ENCODE measurements around the gene IRX1. TPM values are rescaled to one million over a fixed set of nuclear protein-coding genes. Genes with fewer than 3 reads are reported as not detected.

Gene IRX1
- total RNA-seq, 1 donor from 2014 or later, result 2.9 TPM

DNA sequence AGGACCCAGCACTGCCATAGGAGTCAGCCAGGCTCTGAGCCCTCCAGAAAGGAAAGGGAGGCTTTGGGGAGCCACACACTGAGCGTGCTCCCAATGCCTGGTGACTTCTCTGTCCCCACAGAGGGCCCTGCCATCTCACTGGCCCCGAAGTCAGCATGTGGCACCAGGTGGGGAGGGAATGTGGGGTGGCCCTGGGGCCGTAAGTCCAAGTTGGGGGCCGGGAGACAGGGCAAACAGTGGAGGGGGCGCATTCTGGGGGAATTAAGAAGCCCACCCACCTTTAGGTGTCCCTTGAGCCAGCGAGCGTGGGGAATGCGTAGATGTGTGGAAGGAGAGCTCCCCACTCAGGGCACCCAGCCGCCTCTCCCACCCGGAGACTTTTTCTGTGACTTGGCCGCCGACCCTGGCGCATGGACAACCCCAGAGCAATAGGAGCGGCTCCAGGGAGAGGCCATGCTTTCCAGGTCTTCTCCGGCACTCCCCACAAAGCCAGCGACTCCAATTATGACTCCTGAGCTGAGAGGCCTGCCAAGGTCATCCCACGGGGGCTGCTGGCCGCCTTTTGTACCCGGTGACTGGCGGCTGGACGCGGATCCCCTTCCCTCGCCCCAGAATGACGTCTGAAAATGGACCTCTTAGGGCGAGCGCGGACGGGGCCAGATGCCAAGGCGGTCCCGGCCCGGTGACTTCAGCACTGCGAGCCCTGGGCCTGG lies 9.8 kb downstream of the IRX1 start:
- DNase-seq (ENCODE audit: low spot score), result no peak
- Mint-ChIP-seq H3K27ac (ENCODE audit: unreplicated experiment) (no peak overlapping the region), H3K4me3 (ENCODE audit: unreplicated experiment) (no peak overlapping the region), H3K4me1 (ENCODE audit: low read depth) (peaks cover 8% of the 10 kb centered on the region), H3K36me3 (ENCODE audit: low read depth) (peaks cover 5% of the 10 kb centered on the region), H3K9me3 (ENCODE audit: low read depth) (no peaks in the 10 kb centered on the region), H3K27me3 (ENCODE audit: low read depth) (peaks cover 12% of the 10 kb centered on the region)
- TF ChIP-seq CTCF (IDR thresholded peaks at IDR 0.05), result no peak

DNA sequence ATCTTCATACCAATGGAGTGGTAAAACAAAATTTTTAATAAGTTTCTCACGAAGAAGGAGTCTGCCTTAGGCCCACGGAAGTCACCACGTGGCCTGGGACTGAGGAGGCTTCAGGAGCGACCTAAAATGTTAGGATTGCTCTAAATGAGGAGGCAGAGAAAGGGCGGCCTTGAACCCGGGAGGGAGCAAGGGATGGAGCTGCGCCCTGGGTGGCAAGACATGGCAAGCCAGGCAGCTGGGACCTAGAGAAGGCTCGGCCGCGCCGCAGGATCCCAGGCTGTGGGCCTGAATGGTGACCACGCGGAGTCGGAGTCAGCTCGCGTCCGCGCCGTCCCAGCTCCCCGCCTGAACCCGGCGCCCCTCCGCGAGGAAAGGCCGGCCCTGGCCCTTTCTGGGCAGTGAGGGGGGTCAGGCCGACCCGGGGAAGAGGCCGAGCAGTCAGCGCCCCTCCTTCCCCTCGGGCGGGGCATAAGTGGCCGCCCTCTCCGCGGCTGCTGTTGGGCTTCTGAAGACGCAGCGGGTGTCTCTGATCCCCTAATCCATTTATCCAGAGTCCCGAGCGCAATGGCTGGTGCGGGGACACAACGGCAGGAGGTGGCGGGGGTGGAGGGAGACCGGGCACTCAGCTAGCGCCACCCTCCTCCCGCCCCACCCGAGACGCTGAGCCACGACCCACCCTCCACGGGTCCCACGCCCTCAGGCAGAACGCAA lies 10.6 kb downstream of the IRX1 start:
- TF ChIP-seq CTCF (IDR thresholded peaks at IDR 0.05), result no peak
- Mint-ChIP-seq H3K4me1 (ENCODE audit: low read depth) (peaks cover 8% of the 10 kb centered on the region), H3K36me3 (ENCODE audit: low read depth) (peaks cover 4% of the 10 kb centered on the region), H3K27ac (ENCODE audit: unreplicated experiment) (no peak overlapping the region), H3K27me3 (ENCODE audit: low read depth) (peaks cover 11% of the 10 kb centered on the region), H3K4me3 (ENCODE audit: unreplicated experiment) (no peak overlapping the region), H3K9me3 (ENCODE audit: low read depth) (no peaks in the 10 kb centered on the region)
- DNase-seq (ENCODE audit: low spot score), result no peak

GRCh38 chr5:3607541-3608181 lies 12.0 kb downstream of the IRX1 start:
- no peak overlapping the region for H3K27ac Mint-ChIP-seq (ENCODE audit: unreplicated experiment)
- H3K36me3 Mint-ChIP-seq (ENCODE audit: low read depth), result no peaks in the 10 kb centered on the region
- H3K4me1 Mint-ChIP-seq (ENCODE audit: low read depth), result no peaks in the 10 kb centered on the region
- no peaks in the 10 kb centered on the region for H3K9me3 Mint-ChIP-seq (ENCODE audit: low read depth)
- H3K4me3 Mint-ChIP-seq (ENCODE audit: unreplicated experiment), result no peak overlapping the region
- no peak for DNase-seq (ENCODE audit: low spot score)
- no peaks in the 10 kb centered on the region for H3K27me3 Mint-ChIP-seq (ENCODE audit: low read depth)
- TF ChIP-seq CTCF (IDR thresholded peaks at IDR 0.05), result no peak

GRCh38 chr5:3609120-3609681 lies 13.6 kb downstream of the IRX1 start:
- no peaks in the 10 kb centered on the region for H3K36me3 Mint-ChIP-seq (ENCODE audit: low read depth)
- no peaks in the 10 kb centered on the region for H3K27me3 Mint-ChIP-seq (ENCODE audit: low read depth)
- no peak for TF ChIP-seq CTCF (IDR thresholded peaks at IDR 0.05)
- H3K27ac Mint-ChIP-seq (ENCODE audit: unreplicated experiment), result no peak overlapping the region
- H3K4me1 Mint-ChIP-seq (ENCODE audit: low read depth), result no peaks in the 10 kb centered on the region
- DNase-seq (ENCODE audit: low spot score), result no peak
- H3K9me3 Mint-ChIP-seq (ENCODE audit: low read depth), result no peaks in the 10 kb centered on the region
- no peak overlapping the region for H3K4me3 Mint-ChIP-seq (ENCODE audit: unreplicated experiment)

DNA sequence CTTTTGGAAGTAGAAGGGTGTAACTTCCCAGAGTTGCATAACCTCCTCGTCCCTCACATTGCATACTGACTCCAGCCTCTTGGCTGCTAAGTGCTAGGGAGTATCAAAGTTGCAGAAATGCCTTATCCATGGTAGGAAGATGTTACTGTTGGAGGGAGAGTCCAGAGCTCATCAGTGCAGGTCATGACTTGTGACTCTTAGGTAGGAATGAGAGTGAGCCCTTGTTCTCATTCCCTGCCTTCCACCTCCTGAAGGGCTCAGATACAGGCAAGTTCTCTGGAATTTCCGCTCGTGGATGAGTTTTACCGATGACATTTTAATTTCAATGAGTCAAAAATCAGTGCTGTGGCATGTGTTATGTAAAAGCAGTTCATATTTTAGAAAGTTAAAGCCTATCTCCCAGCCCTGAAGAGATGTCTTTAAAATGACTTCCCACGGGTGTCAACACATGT lies 17.0 kb downstream of the IRX1 start:
- Mint-ChIP-seq H3K27ac (ENCODE audit: unreplicated experiment) (no peak overlapping the region), H3K9me3 (ENCODE audit: low read depth) (no peaks in the 10 kb centered on the region), H3K4me3 (ENCODE audit: unreplicated experiment) (no peak overlapping the region), H3K4me1 (ENCODE audit: low read depth) (no peaks in the 10 kb centered on the region), H3K27me3 (ENCODE audit: low read depth) (no peaks in the 10 kb centered on the region), H3K36me3 (ENCODE audit: low read depth) (no peaks in the 10 kb centered on the region)
- no peak for TF ChIP-seq CTCF (IDR thresholded peaks at IDR 0.05)
- no peak for DNase-seq (ENCODE audit: low spot score)
